CD4-positive, alpha-beta T cell treated with Interleukin-15 for 1 hour (primary cell): Measurements from ENCODE around the gene STPG2.
"Not testable (repeated sequence)": the region's sequence is repeated elsewhere in the genome, so short reads cannot be mapped to it uniquely, and the experiment has no call there.

Experiments
- DNase-seq: peaks from one replicate; pipeline ENCODE4 v3.0.0-alpha.2; 2020

Gene STPG2

GRCh38 chr4:97778174-97778573, 365.1 kb downstream of the STPG2 start:
- no peak for DNase-seq

- DNase-seq = no peak
Measured at GRCh38 chr4:97774347-97774989, 368.8 kb downstream of the STPG2 start.

DNA sequence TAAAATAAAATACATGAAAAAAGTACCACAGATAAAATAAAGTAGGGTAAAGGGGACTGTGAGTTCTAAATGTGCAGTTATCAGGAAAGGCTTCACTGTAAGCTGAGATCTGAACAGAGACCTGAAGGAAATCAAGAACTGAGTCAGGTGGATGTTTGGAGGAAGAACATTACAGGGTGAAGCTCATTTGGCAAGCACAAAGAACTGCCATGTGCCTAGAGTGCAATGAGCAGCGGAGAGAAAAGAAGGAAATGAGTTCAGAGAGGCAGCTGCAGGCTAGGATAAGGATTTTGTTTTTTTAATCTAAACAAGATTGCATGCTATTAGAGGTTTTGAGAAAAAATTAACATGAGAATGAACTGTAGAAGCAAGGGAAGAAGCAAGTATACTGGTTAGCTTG, 373.1 kb downstream of the STPG2 start:
- no peak for DNase-seq

DNA sequence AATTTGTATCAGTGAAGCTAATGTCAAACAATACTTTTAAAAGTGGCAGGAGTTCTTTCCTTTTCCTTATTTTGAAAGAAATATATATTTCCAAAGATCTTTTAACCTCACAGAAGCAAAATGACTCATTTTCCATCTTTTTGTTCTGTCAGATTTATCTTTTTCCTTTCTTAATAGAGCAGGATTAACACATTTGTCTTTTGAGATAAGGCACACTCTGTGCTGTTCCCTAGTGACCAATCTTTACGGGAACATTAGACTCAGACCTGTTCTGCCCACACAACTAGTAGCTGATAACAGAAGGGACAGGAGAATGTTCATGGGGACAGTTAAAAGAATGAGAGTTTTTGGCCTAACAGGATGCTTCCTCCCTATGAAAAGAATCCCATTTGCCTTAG, 381.2 kb downstream of the STPG2 start:
- no peak for DNase-seq

DNA sequence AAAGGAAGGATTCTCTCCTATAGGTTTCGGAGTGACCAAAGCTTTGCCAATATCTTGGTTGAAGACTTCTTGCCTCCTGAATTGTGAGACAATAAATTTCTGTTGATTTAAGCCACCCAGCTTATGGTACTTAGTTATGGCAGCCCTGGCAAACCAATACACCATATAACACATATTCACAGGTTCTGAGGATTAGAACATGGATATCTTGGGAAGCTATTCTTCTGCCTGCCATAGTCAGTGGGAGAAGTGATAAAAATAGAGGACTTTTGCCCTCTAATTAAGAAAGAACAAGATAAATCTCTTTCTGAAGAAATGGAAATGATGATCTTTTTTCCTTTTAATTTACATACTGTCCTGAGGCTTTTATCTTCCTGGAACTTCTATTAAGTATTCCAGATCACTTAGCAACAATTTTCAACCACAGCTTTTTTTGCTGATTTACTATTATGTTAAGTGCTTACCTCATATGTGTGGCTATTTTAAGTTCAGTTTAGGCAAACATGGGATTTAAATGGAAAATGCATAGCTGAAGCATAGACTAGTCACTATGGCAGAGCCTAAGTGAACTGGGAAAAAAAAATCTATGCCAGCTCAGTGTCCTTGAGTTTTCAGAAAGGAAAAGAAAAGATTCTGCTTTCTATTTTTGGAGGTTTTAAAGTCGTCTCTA, 381.7 kb downstream of the STPG2 start:
- no peak for DNase-seq

DNA sequence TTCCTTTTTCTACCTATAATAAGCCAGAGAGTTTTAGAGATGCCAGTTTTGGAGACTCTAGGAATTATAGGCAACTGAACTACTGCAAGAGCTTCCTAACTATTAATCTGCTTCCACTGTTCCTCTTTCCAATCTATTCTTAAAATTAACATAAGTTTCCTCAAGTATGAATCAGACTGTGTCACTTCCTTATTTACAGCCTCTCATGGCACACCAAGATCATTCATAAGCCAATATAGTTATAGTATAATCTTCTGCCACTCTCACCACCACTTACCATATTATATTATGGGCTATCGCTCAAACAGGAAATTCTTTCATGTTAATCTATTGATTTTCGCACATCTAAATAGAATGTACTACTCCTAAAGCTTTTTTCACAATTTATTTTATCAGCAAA, 383.5 kb downstream of the STPG2 start:
- DNase-seq = no peak

- DNase-seq = no peak
Measured at GRCh38 chr4:97752599-97752998, 390.7 kb downstream of the STPG2 start.

GRCh38 chr4:97747945-97748344, 395.3 kb downstream of the STPG2 start:
- DNase-seq = no peak

- DNase-seq = no peak
Measured at GRCh38 chr4:97720869-97721432, 422.3 kb downstream of the STPG2 start.

DNA sequence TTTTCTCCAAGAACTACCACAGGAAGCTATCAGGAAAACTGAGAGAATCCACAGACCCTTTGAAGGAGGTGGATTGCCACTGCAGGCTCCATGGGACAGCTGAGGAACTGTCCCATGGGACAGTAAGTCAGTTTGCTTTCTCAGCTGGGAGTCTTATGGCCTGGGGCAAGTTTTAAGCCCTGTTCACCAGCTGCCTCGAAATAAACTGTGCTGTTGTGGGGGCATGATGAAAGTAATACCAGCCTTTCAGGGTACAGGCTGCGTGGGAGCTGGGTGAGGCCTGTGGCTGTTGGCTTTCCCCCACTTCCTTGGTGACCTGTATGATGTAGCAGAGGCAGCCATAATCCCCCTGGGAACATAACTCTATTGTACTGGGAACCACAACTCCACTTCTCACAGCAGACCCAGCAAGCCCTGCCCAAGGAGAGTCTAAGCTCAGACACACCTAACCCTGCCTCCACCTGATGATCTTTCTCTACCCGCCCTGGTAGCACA, 452.1 kb downstream of the STPG2 start:
- DNase-seq = no peak

GRCh38 chr4:97670703-97671269, 472.5 kb downstream of the STPG2 start:
- DNase-seq = no peak

DNA sequence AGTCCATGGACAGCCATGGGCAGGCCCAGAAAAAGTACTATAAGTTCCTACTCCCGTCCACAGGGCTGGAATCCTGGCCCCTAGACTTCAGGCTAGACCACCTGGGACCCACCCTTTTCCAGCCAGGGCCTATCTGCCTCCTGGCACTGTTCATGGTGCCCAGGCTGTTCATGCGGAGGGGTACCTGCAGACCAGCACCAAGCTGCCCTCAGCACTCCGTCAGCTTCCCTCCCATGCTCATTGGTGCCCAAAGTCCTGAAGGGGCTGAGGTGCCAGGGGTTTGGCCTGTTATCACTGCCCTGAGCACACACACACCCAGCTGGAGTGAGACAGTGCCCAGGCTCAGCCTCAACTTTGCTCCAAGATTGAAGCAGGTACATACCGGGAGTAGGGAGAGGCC, 477.7 kb downstream of the STPG2 start:
- DNase-seq = no peak

DNA sequence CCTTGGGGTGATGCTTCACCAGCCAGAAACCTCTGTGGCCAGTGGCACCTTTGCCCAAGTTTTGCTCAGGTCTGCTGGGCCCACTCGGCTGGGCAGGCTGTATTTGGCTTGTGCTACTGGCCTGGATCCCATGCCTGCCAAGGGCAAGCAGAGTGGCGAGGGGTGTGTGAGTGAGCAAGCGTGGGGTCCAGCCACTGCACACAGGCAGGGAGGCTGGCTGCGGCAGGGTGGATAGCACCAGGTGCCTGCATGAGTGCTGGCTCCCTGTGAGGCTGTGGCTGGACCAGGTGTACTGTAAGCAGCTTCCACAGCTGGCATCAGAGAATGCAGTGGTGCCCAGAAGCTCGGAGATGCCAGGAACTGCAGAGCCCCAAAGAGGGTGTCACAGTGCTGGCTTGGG, 478.5 kb downstream of the STPG2 start:
- no peak for DNase-seq

DNA sequence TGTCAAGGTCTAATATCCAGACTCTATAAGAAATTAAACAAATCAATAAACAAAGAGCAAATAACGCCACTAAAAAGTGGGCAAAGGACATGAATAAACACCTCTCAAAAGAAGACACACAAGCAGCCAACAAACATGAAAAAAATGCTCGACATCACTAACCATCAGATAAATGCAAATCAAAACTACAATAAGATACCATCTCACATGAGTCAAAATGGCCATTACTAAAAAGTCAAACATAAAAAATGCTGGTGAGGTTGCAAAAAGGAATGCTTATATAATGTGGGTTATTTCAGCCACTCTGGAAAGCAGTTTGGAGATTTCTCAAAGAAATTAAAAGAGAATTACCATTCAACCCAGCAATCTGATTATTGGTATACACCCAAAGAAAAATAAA, 481.1 kb downstream of the STPG2 start:
- no peak for DNase-seq

- no peak for DNase-seq
Measured at GRCh38 chr4:97656044-97656720, 487.1 kb downstream of the STPG2 start.

DNA sequence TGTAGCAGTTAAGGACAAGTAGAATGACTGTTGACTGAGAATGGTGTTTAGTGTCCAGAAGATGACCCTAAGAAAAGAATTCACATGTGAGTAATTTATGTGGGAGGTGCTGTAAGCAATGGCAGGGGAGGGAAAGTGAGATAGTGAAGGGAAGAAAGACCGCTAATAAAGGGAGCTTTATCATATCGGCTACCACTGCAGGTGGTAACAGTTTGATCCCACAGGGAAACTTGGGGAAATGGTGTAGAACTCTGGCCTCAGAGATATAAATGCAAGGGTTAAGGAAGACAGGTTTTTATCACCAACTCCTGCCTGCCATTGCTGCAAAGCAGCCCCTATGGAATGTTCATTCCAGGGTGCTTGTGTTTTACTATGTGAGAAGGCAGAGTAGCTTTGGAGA, 489.6 kb downstream of the STPG2 start:
- no peak for DNase-seq

GRCh38 chr4:97646997-97647396, 496.3 kb downstream of the STPG2 start:
- DNase-seq = no peak

DNA sequence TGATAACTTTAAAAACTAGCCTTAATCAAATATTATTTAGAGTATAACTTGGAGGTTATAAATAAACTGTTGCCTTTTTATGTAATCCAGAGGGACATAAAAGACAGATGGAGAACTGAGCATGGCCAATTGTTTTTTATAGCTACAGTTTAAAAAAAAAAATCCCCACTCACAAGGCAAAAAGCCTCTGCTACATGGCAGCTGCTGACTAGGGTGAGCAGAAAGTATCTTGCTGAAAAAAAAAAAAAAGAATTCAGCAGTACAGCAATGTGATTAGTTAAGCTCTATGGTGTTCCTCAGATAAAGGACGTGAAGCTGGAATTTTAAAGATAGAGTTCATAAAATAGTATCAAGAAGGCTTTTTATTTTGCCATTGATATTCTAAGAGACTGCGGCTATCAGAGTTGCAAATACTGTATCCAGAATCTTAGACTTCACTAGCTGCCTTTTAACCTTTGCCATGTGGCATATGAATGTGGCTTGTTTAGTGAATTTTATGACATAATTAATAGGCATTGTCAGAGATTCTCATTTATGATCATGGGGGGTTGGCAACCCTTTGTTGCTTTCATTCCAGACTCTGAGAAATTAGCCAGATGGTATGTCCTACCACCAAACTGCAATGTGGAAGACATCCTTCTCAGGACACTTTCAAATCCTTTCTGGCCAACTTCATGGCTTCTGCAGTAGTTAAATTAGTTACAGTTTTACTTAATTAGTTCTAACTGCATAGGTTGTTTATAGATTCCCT, 498.0 kb downstream of the STPG2 start:
- DNase-seq = no peak

DNA sequence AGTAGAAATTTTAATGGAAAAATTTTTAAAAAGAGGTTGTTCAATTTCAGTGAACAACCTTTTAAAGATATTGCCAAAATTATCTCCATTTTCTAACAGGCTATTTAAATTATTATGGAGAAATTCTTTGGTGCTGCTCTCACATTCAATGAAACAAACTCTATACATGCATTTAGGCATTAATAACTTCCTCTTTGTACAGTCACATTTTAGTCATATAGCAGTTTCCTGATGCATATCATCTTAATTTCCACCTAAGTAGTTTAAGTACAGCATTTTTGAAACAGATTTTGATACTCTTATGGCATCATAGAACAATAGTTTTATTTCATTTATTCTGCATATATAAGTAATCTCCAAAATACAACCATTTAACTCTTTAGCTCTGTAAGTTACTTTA, 500.1 kb downstream of the STPG2 start:
- DNase-seq = no peak

- DNase-seq = no peak
Measured at GRCh38 chr4:97639961-97640360, 503.3 kb downstream of the STPG2 start.

GRCh38 chr4:97633831-97634230, 509.4 kb downstream of the STPG2 start:
- not testable (repeated sequence) for DNase-seq

- no peak for DNase-seq
Measured at GRCh38 chr4:97627750-97628149, 515.5 kb downstream of the STPG2 start.

DNA sequence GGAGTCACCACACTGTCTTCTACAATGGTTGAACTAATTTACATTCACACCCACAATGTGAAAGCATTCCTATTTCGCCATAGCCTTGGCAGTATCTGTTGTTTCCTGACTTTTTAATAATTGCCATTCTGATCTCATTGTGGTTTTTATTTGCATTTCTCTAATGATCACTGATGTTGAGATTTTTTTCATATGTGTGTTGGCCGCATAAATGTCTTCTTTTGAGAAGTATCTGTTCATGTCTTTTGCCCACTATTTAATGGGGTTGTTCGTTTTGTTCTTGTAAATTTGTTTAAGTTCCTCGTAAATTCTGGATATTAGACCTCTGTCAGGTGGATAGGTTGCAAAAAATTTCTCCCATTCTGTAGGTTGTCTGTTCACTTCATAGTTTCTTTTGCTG, 519.1 kb downstream of the STPG2 start:
- DNase-seq = no peak
